Cerebellar cortex (tissue), 1 donor: Measurements from ENCODE around the gene KPNA1.
"Not testable (repeated sequence)": the region's sequence is repeated elsewhere in the genome, so short reads cannot be mapped to it uniquely, and the experiment has no call there.

Experiments used
- DNase-seq: peaks from one replicate; pipeline ENCODE4 v3.0.0-alpha.2; 2015; ENCODE audit warnings: low spot score

Gene KPNA1

DNA sequence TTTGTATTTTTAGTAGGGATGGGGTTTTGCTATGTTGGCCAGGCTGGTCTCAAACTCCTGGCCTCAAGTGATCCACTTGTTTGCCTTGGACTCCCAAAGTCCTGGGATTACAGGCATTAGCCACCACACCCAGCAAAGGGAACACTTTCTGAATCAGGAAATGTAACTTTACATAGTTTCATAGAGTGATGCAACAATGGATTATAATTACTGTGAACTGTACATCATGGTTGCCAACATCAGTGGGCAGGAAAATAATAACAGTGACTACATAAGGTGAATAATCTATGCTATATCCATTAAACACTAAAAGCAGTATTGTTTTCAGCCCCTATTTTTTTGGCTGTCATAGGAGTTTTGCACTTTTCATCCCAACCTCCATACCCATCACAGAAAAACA is 5.0 kb upstream of the KPNA1 start:
- no peak for DNase-seq

GRCh38 chr3:122516846-122517360 is 2.2 kb upstream of the KPNA1 start:
- DNase-seq, result peak; percentile 7

DNA sequence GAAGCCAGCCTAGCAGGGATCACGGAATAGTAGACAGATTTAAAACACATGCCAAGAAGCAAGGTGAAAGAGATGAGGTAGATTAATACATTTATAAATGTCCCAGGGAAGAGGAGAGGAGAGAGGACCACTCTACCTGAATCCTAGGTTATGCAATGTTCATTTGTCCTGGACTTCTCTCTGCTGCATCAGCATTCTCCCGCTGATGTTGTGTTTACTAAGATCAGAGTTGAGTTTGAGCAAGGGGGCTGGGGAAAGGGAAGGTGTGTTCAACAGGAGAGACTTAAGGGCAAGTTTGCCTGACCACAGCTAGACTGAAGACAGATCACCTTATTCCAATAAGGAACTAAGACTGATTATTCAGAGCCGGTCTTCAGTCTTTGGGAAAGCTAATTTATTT is 1.1 kb upstream of the KPNA1 start:
- no peak for DNase-seq

DNA sequence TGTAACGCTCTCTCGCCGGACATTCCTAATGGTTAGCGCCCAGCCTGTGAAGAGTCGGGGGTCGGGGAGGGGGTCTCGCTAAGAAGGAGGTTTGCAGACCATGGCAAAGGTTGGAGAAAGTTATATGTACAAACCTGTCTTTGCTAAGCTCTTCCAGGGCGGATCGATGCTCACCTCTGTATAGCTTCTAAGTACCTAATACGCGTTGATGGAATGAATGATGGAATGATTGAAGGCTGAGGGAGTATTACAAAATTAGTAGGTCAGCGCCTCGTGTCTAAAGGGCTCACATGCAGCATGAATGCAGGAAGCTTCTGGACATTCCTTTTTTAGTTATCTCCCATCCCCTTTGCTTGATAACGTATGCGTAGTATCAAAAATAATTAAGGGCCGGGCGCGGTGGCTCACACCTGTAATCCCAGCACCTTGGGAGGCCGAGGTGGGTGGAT is 305 bp upstream of the KPNA1 start:
- DNase-seq, result no peak

DNA sequence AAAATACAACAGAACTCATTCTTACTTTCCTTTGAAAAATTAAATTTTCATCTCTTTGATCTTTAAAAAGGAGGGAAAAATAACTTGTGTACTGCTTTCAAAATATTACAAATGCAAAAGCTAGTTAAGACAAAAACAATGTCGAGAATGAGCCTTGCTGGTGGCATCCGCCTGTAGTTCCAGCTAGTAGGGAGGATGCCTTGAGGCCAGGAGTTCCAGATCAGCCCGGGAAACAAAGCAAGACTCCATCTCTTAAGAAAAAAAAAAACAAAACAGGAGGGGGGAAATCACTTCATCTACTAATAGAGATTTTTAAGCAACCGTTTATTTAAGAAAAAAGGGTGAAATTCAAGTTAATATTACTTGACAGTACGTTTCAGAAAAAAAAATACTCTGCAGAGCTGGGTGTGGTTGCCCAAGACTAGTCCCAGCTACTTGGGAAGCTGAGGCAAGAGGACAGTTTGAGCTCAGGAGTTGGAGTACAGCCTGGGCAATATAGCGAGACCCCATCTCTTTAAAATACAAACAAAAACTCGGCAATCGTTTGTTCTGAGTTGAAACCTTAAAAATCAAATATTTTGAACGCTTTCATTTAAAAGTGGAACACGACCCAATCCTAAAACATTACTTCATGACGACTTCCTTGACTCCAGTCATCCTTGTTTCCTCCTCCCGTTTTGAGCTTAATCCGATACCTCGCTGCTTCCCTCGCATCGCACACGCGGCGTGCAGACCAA is 1.2 kb downstream of the KPNA1 start:
- DNase-seq, result no peak

GRCh38 chr3:122512284-122512683 is 2.5 kb downstream of the KPNA1 start:
- no peak for DNase-seq

DNA sequence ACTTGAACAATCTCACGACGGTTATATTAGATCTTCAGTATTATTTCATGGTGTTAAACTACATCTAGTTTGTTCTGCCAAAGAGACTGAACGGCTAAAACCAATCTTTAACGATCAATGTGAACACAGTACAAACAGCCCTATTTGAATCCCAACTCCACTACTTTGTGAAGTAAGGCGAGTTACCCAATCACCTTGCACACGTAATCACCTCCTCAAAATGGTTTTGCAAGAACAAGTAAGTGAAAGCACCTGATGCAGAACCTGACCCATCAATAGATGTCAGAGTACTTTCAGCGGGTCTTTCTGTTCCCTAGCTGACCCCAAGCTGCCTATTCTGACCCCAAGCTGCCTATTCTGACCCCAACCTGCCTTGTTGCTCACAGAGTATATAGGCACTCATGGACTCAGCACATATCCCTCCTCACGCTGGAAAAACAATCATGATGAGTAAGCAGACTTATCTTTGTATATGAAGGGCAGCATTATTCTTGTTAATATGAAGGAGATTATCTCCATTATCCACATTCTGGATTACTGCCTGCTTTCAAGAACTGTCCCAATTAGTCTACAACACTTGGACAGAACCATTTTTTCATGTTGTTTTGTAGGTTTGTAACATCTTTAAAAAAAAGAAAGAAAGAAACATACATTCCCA is 3.7 kb downstream of the KPNA1 start:
- DNase-seq, result no peak

DNA sequence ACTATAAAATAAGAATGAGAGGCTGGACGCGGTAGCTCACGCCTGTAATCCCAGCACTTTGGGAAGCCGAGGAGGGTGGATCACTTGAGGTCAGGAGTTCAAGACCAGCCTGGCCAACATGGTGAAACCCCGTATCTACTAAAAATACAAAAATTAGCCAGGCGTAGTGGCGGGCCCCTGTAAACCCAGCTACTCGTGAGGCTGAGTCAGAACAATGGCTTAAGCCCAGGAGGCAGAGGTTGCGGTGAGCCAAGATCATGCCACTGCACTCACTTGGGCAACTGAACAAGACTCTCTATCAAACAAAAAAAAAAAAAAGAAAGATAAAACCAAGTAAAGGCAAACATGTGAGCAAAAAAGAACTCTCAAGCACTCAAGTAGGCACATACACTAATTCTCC is 5.8 kb downstream of the KPNA1 start:
- not testable (repeated sequence) for DNase-seq

DNA sequence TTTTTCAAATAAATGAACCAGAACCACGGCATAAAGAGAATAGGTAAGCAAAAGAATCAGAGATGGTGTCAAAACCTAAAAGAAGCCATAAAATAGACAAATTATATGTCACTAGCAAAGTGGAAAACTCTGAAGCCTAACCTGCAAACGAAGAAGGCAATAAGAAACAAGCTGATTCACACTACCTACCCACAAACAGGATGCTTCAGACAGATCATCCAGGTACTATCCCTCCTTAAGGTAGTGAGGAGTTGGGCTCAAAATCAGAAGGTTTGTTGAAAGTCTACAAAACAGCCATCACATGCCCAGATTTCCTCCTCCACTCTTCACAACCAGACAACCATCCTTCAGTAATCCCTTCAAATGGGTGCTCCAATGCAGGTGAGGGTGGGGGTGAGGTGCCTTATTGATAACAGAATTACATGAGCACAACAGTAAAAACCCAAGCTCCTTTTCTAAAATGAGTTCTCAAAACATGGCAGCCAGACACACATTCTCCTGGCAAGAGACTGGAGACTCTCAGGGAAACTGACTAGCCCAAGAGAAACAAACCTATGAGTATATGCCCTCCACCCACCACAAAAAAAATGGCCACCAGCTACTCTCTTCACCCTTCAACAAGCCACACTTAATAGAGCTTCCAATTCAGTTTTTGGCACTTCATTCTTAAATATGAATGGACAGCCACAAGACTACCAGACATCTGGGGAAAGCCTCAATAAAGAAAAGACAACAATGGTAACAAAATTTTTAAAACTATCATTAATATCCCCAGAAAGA is 6.4 kb downstream of the KPNA1 start:
- no peak for DNase-seq

DNA sequence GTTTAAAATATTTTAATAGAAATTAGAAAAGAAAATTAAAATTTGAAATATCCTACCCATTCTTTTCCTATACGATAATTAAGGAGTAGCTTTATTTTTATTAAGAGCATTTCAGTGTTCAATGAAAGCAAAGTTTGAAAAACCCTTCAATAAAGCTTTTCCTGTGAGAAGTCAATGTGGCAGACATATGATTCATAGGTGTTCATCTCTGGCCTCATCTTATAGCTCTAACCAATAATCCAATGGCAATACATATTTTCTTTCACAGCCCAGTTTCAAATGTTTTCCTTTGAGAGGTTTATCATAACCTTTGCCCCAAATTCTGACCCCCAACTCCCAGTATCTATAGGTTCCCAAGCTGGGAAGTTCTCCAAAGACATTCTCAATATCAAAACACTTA is 8.3 kb downstream of the KPNA1 start:
- no peak for DNase-seq

DNA sequence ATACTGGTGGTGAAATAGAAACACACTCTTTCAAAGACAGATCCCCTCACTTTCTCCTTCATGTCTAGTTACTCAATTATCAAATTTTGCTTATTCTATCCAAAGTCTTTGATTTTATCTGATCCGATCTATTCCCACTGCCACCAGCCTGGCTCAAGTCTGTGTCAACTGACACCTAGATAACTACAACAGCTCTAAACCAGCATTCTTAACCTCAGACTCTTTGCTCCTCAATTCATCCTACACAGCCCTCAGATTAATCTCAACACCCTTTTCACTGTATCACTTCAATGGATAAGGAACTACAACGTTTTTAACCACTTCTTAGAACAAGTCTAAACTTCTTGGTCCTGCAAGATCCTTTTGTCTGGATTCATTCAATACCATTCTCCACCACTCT is 9.1 kb downstream of the KPNA1 start:
- no peak for DNase-seq

DNA sequence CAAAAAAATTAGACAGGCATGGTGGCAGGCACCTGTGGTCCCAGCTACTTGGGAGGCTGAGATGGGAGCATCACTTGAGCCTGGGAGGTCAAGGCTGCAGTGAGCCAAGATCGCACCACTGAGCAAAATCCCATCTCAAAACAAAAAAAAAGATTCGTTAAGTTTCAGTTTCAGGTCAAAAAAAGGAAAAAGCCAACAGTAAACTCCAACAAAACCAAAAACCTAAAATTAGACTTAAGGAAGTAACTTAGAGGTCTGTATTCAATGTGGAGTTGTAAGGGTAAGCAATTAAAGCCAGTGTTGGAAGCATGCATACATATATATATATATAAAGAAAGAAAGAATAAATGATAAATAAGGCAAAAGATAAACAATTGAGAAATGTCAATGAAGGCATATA is 11.8 kb downstream of the KPNA1 start:
- DNase-seq, result no peak

DNA sequence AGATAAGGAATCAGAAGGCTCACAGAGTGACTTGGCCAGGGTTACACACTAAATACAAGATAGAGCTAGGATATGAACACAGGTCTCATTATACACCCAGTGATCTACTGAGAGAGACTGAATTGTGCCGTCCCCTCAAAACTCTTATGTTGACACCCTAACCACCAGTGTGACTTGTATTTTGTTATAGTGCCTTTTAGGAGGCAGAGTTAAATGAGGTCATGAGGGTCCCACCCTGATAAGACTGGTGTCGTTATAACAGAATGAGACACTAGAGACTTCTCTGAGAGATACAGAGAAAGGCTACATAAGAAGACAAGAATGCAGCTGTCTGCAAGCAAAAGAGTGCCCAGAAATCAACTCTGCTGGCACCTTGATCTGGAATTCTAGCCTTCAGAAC is 12.6 kb downstream of the KPNA1 start:
- no peak for DNase-seq

DNA sequence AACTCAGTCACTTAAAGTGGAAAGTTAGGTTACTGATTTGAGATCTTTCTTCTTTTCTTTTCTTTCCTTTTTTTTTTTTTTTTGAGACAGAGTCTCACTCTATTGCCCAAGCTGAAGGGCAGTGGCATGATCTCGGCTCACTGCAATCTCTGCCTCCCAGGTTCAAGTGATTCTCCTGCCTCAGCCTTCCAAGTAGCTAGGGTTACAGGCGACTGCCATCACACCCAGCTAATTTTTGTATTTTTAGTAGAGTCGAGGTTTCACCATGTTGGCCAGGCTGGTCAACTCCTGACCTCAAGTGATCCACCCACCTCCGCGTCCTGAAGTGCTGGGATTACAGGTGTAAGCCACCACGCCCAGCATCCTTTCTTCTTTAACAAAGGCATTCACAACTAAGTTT is 13.8 kb downstream of the KPNA1 start:
- not testable (repeated sequence) for DNase-seq

DNA sequence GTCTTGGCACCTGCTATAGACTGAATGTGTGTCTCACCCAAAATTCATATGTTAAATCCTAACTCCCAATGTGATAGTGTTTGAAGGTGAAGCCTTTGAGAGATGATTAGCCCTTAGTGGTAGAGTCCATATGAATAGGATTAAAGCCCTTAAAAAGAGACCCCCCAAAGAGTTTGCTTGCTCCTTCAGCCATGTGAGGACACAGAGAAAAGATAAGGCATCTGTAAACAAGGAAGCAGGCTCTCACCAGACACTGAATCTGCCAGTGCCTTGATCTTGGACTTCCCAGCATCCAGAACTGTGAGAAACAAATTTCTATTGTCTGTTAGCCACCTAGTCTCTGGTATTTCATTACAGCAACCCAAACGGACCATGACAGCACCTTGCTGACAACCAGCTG is 16.6 kb downstream of the KPNA1 start:
- DNase-seq, result no peak

DNA sequence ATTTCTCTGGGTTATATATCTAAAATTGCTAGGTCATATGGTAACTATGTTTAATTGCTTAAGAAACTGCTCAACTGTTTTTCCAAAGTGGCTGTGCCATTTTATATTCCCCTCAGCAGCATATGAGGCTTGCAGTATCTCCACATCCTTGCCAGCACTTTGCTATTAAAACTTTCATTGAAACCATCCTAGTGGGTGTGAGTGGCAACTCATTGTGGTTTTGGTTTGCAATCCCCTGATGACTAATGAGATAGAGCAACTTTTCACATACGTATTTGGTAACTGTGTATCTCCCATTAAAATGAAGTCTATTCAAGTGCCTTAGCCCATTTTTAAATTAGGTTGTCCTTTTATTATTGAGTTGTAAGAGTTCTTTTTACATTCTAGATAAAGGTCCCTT is 17.3 kb downstream of the KPNA1 start:
- no peak for DNase-seq

DNA sequence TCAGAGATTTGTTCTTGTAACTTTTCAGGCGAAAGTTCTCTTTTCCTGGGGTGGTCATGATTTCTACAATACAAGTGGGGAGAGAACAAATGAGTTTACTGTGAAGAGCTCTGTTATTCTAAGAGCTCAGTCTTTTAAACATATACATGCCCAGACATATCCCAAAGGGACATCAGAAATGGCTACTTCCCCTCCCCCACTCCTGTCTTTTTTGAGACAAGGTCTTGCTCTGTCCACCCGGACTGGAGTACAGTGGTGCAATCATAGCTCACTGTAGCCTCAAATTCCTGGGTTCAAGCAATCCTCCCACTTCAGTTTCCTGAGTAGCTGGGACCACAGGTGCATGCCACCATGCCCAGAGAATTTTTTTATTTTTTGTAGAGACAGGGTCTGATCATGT is 18.2 kb downstream of the KPNA1 start:
- DNase-seq, result no peak

GRCh38 chr3:122493296-122493695 is 21.4 kb downstream of the KPNA1 start:
- no peak for DNase-seq

- no peak for DNase-seq
Observed at GRCh38 chr3:122488262-122488973, 26.3 kb downstream of the KPNA1 start.

DNA sequence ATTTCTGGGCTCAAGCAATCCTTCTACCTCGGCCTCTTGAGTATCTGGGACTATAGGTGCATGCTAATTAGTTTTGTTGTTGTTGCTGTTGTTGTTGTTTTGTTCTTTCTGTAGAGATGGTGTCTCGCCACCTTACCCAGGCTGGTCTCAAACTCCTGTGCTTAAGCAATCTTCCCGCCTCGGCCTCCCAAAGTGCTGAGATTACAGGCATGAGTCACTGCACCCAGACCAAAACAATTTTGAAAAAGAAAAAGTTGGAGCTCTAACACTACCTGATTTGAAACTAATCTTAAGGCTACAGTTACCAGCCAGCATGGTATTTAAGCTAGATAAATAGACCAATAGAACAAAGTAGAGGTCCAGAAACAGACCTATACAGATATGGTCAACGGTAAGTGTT is 29.8 kb downstream of the KPNA1 start:
- DNase-seq, result no peak

DNA sequence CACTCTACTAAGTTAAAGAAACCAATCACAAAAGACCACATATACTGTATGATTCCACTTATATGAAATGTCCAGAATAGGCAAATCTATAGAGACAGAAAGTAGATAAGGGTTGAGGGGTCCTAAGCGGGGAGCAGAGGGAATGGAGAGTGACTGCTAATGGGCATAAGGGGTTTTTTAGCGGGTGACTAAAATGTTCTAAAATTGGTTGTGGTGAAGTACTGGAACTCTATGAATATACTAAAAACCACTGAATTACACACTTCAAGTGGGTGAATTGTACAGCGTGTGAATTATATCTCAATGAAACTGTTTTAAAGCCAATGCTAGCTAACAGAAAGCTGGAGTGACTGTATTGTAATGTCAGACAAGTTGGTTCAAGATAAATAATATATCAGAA is 33.3 kb downstream of the KPNA1 start:
- no peak for DNase-seq

DNA sequence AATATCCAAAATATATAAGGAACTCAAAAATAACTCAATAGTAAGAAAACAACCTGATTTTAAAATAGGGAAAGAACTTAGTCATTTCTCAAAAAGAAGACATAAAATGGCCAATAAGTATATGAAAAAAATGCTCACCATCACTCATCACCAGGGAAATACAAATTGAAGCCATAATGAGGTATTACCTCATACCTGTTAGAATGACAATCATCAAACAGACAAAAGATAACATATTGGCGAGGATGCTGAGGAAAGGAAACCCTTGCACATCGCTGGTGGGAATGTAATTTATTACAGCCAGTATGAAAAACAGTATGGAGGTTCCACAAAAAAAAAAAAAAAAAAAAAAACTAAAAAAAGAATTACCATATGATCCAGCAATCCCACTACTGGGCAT is 38.2 kb downstream of the KPNA1 start:
- DNase-seq, result no peak
